T-cell (primary cell): ENCODE measurements around the gene CNTNAP2. TPM values are rescaled to one million over a fixed set of nuclear protein-coding genes. Genes with fewer than 3 reads are reported as not detected.

Experiments
- ATAC-seq, 4 experiments: fragments of 200-7000 bp in 3 of 4; fragments of 150-1000 bp in 1 of 4; cut with Tn5 transposase; replicated peaks in 1 of 4; 1 replicate in 3 of 4; 2 replicates in 1 of 4; pipeline ENCODE4 v1.10.0; 2021; ENCODE audit warnings: moderate library complexity in 3 of 4, mild to moderate bottlenecking in 2 of 4, moderate number of reproducible peaks in 1 of 4
- CTCF ChIA-PET, 2 donors: fragments of 300-600 bp; sonication (Branson Sonifier 250); formaldehyde crosslinking; loops; one replicate each; lab custom pipeline; 2022; ENCODE audit warnings: antibody characterized with exemption in 2 of 2; lab: Charles Lee
- POLR2A ChIA-PET, 2 donors: fragments of 300-600 bp; sonication (Branson Sonifier 250); formaldehyde crosslinking; loops; one replicate each; lab custom pipeline; 2022; ENCODE audit warnings: antibody characterized with exemption in 2 of 2; lab: Charles Lee
- DNase-seq, 35 experiments: peaks; one replicate each; pipeline versions ENCODE4 v3.0.0 to v3.0.0-alpha.2; 2013 to 2023
- H3K27ac ChIP-seq: one replicate; pipeline ENCODE4 v1.5.1; 2013; ENCODE audit warnings: low read length
- H3K27me3 ChIP-seq, 2 experiments: replicated peaks in 1 of 2; 1 replicate in 1 of 2; 2 replicates in 1 of 2; pipeline versions ENCODE4 v1.6.1 to v1.7.0; 2013; ENCODE audit warnings: low read length in 1 of 2, mixed read lengths in 1 of 2; ENCODE audit not compliant: control insufficient read depth in 2 of 2, insufficient read depth in 2 of 2; ENCODE audit errors: extremely low read depth in 1 of 2
- H3K36me3 ChIP-seq, 2 donors: 1 replicate in 1 of 2; 2 replicates in 1 of 2; pipeline versions ENCODE4 v1.6.1 to v1.7.0; 2013; ENCODE audit warnings: low read length in 1 of 2; ENCODE audit not compliant: control insufficient read depth in 2 of 2, insufficient read depth in 1 of 2; ENCODE audit errors: extremely low read depth in 1 of 2
- H3K4me1 ChIP-seq, 2 experiments: 1 replicate in 1 of 2; 2 replicates in 1 of 2; pipeline versions ENCODE4 v1.6.1 to v1.7.0; 2013; ENCODE audit warnings: low read length in 2 of 2, mixed read lengths in 1 of 2; ENCODE audit not compliant: insufficient read depth in 2 of 2, control insufficient read depth in 1 of 2; ENCODE audit errors: extremely low read depth in 1 of 2
- H3K4me3 ChIP-seq, 2 donors: 1 replicate in 1 of 2; 2 replicates in 1 of 2; pipeline versions ENCODE4 v1.5.1 to v1.7.0; 2013; ENCODE audit warnings: mild to moderate bottlenecking in 2 of 2, low read length in 1 of 2, moderate library complexity in 1 of 2; ENCODE audit not compliant: control insufficient read depth in 1 of 2; ENCODE audit errors: extremely low read depth in 1 of 2
- H3K9me3 ChIP-seq: 2 replicates; pipeline ENCODE4 v1.7.0; 2013
- H3K27ac Mint-ChIP-seq, 2 donors: one replicate each; pipeline ENCODE4 v1.8.0; 2020 to 2021; ENCODE audit warnings: mild to moderate bottlenecking in 2 of 2, mixed read lengths in 2 of 2
- H3K27me3 Mint-ChIP-seq, 2 donors: one replicate each; pipeline ENCODE4 v1.8.0; 2021 to 2022; ENCODE audit warnings: mixed read lengths in 2 of 2
- H3K36me3 Mint-ChIP-seq: one replicate; pipeline ENCODE4 v1.8.0; 2021; ENCODE audit warnings: mixed read lengths
- H3K4me1 Mint-ChIP-seq, 3 donors: one replicate each; pipeline ENCODE4 v1.8.0; 2020 to 2022; ENCODE audit warnings: mixed read lengths in 3 of 3, mild to moderate bottlenecking in 1 of 3
- H3K4me3 Mint-ChIP-seq, 3 donors: one replicate each; pipeline ENCODE4 v1.8.0; 2020 to 2022; ENCODE audit warnings: mild to moderate bottlenecking in 3 of 3, mixed read lengths in 3 of 3, moderate library complexity in 3 of 3
- H3K9me3 Mint-ChIP-seq, 3 donors: one replicate each; pipeline ENCODE4 v1.8.0; 2020 to 2022; ENCODE audit warnings: mixed read lengths in 3 of 3
- WGBS: methylation state at CpG from one replicate; pipeline ENCODE4 v1.1.5; 2013; ENCODE audit warnings: missing lambda C conversion rate; ENCODE audit not compliant: insufficient coverage; 5-methylcytosine and 5-hydroxymethylcytosine counted together
- total RNA-seq, 35 experiments: library from RNA in 6 of 35; stranded (reverse) in 6 of 35; fragments of 120-200 nt in 1 of 35; gene quantifications; one replicate each; pipeline versions ENCODE4 v1.2.1 to v1.2.4 and lab custom pipeline; 2013 to 2026

CNTNAP2 gene
- total RNA-seq, 5 donors from 2014 or later (not counting 1 experiment from before 2014, with no cell fraction given) = 0.15 to 0.72 (median 0.21) TPM

DNA sequence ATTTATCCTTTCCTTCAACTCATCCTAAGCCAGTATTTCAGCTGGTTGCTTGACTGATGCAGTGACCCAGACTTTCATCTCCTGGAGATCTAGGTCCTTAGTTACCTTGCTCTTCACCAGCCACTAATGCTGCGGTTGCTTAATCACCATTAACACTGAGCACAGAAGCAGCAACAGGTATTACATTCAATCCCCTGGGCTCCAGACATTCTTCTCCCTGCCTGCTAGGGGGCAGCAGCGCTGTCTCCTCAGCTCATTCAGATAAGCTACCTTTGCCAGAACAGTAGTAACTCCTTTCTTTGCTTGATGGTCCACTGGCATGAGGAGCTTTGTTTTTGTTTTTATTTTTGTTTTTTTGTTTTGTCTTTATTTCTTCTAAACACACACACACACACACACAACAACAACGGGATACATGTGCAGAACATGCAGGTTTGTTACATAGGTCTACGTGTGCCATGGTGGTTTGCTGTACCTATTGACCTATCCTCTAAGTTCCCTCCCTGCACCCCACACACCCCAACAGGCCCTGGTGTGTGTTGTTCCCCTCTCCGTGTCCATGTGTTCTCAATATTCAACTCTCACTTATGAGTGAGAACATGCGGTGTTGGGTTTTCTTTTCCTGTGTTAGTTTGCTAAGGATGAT, 1430.8 kb downstream of the CNTNAP2 start:
- no peaks in the 10 kb centered on the region for H3K4me1 Mint-ChIP-seq
- ATAC-seq = no peak
- H3K4me3 Mint-ChIP-seq = no peak overlapping the region
- H3K27ac Mint-ChIP-seq = no peak overlapping the region
- H3K4me1 ChIP-seq = no peaks in the 10 kb centered on the region
- 92% methylated on average over 1 of the region's 6 CpGs for WGBS
- ChIA-PET POLR2A (interaction anchor here in 1 of 2 donors (0.6 kb wide), 1 partner anchor 18 kb away, joined by 3 read pairs; no protein-coding TSS in a partner anchor), CTCF (interaction anchor here in 1 of 2 donors (1.0 kb wide), 1 partner anchor 67 kb away, joined by 3 read pairs; no protein-coding TSS in a partner anchor)
- no peaks in the 10 kb centered on the region for H3K27me3 ChIP-seq
- H3K27ac ChIP-seq = no peak overlapping the region
- H3K9me3 ChIP-seq = no peaks in the 10 kb centered on the region
- H3K27me3 Mint-ChIP-seq = no peaks in the 10 kb centered on the region
- no peak for DNase-seq
- H3K9me3 Mint-ChIP-seq = peaks cover 7 to 18% (median 13%) of the 10 kb centered on the region in 3 donors
- no peak overlapping the region for H3K4me3 ChIP-seq
- H3K36me3 ChIP-seq = no peaks in the 10 kb centered on the region
- no peaks in the 10 kb centered on the region for H3K36me3 Mint-ChIP-seq

DNA sequence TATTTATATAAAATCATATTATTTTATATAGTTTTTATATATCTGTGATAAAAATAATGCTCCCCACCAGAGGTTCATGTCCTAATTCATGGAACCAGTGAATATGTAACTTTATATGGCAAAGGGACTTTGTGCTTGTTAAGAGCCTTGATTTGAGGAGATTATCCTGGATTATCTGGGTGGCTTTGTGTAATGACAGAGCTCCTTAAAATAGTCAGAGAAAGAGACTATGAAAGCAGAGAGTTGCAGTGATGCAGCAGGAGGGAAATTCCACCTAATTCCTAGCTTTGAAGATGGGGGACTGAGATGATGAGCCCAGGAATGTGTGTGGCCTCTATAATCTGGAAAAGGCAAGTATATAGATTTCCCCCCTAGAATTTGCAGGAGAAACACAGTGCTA, 1439.7 kb downstream of the CNTNAP2 start:
- Histone ChIP-seq H3K4me3 (no peak overlapping the region), H3K27ac (no peak overlapping the region), H3K9me3 (no peaks in the 10 kb centered on the region), H3K4me1 (no peaks in the 10 kb centered on the region), H3K27me3 (no peaks in the 10 kb centered on the region), H3K36me3 (no peaks in the 10 kb centered on the region)
- ATAC-seq (no peak), DNase-seq (no peak)
- no peak overlapping the region for H3K27ac Mint-ChIP-seq
- ChIA-PET POLR2A (no interaction called here), CTCF (no interaction called here)
- H3K36me3 Mint-ChIP-seq = no peaks in the 10 kb centered on the region
- H3K27me3 Mint-ChIP-seq = no peaks in the 10 kb centered on the region
- H3K9me3 Mint-ChIP-seq = peaks cover 0 to 15% (median 4%) of the 10 kb centered on the region in 3 donors
- H3K4me3 Mint-ChIP-seq = no peak overlapping the region
- no peaks in the 10 kb centered on the region for H3K4me1 Mint-ChIP-seq

DNA sequence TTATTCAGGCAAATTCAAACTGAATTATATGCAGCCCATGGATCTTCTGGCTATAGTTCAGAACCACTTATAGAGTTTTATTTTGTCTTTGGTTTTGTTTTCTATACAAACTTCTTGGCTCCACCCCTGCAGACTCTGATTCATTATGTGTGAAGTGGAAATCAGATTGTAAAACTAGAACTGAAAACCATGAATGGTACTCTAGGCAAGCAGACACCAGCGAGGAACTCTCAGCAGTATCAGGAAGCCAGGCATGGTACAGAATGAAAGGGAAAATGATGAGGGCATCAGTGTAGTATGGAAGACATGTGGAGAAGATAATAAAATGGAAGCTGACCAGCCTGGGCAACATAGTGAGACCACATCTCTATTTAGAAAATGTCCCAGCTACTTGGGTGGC, 1447.1 kb downstream of the CNTNAP2 start:
- H3K4me1 ChIP-seq = no peaks in the 10 kb centered on the region
- no peaks in the 10 kb centered on the region for H3K27me3 ChIP-seq
- Mint-ChIP-seq H3K27me3 (no peaks in the 10 kb centered on the region), H3K9me3 (peaks cover 13 to 21% (median 19%) of the 10 kb centered on the region in 3 donors), H3K4me3 (no peak overlapping the region), H3K4me1 (no peaks in the 10 kb centered on the region), H3K36me3 (no peaks in the 10 kb centered on the region), H3K27ac (no peak overlapping the region)
- no peaks in the 10 kb centered on the region for H3K36me3 ChIP-seq
- no peak overlapping the region for H3K27ac ChIP-seq
- ChIA-PET POLR2A (no interaction called here), CTCF (no interaction called here)
- ATAC-seq (no peak), DNase-seq (no peak)
- no peak overlapping the region for H3K4me3 ChIP-seq
- 60% methylated on average over 1 of the region's 1 CpG for WGBS
- H3K9me3 ChIP-seq = no peaks in the 10 kb centered on the region

- CTCF ChIA-PET = no interaction called here
- no peaks in the 10 kb centered on the region for H3K4me1 Mint-ChIP-seq
- no peak for ATAC-seq
- POLR2A ChIA-PET = interaction anchor here in 1 of 2 donors (0.7 kb wide), 1 partner anchor 18 kb away, joined by 3 read pairs; no protein-coding TSS in a partner anchor
- Histone ChIP-seq H3K4me1 (no peaks in the 10 kb centered on the region), H3K4me3 (no peak overlapping the region), H3K27ac (no peak overlapping the region), H3K27me3 (no peaks in the 10 kb centered on the region), H3K9me3 (no peaks in the 10 kb centered on the region), H3K36me3 (no peaks in the 10 kb centered on the region)
- no peak for DNase-seq
- no peaks in the 10 kb centered on the region for H3K36me3 Mint-ChIP-seq
- H3K27ac Mint-ChIP-seq = no peak overlapping the region
- no peak overlapping the region for H3K4me3 Mint-ChIP-seq
- no peaks in the 10 kb centered on the region for H3K27me3 Mint-ChIP-seq
- H3K9me3 Mint-ChIP-seq = peaks cover 13 to 22% (median 17%) of the 10 kb centered on the region in 3 donors
- no CpG with 5 or more reads among the region's 4 CpGs for WGBS
Measured at GRCh38 chr7:147564786-147565476, 1448.3 kb downstream of the CNTNAP2 start.

DNA sequence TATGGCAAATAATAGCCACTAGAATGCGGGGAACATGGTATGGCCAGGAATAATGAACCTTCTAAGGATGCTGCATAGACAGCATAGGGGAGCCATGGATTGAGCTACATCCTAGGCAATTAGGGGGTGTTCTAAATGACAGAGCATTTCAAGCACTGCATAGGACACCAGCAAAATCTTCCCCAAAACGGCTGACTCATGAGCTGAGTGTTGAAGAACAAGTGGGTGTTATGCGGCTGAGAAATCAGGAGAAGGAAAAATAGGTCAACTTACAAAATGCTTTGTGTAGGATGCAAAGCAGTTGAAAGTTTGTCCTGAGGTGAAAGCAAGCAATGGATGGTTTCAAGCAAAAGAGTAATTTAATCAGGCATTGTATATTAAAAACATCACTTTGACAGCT, 1450.4 kb downstream of the CNTNAP2 start:
- Mint-ChIP-seq H3K36me3 (no peaks in the 10 kb centered on the region), H3K4me3 (no peak overlapping the region), H3K9me3 (peaks cover 13 to 29% (median 16%) of the 10 kb centered on the region in 3 donors), H3K27ac (no peak overlapping the region), H3K27me3 (no peaks in the 10 kb centered on the region), H3K4me1 (no peaks in the 10 kb centered on the region)
- ChIA-PET CTCF (no interaction called here), POLR2A (no interaction called here)
- H3K4me1 ChIP-seq = no peaks in the 10 kb centered on the region
- DNase-seq (no peak), ATAC-seq (no peak)
- WGBS = 100% methylated on average over 3 of the region's 3 CpGs
- no peak overlapping the region for H3K27ac ChIP-seq
- H3K36me3 ChIP-seq = no peaks in the 10 kb centered on the region
- no peaks in the 10 kb centered on the region for H3K9me3 ChIP-seq
- no peaks in the 10 kb centered on the region for H3K27me3 ChIP-seq
- no peak overlapping the region for H3K4me3 ChIP-seq

- Histone ChIP-seq H3K36me3 (no peaks in the 10 kb centered on the region), H3K4me1 (no peaks in the 10 kb centered on the region), H3K4me3 (no peak overlapping the region), H3K27me3 (no peaks in the 10 kb centered on the region), H3K27ac (no peak overlapping the region), H3K9me3 (no peaks in the 10 kb centered on the region)
- DNase-seq (no peak), ATAC-seq (no peak)
- no CpG with 5 or more reads among the region's 6 CpGs for WGBS
- no peaks in the 10 kb centered on the region for H3K27me3 Mint-ChIP-seq
- POLR2A ChIA-PET = no interaction called here
- H3K27ac Mint-ChIP-seq = no peak overlapping the region
- H3K4me1 Mint-ChIP-seq = no peaks in the 10 kb centered on the region
- CTCF ChIA-PET = no interaction called here
- peaks cover 8 to 29% (median 16%) of the 10 kb centered on the region in 3 donors for H3K9me3 Mint-ChIP-seq
- no peaks in the 10 kb centered on the region for H3K36me3 Mint-ChIP-seq
- H3K4me3 Mint-ChIP-seq = no peak overlapping the region
Measured at GRCh38 chr7:147569116-147569913, 1452.7 kb downstream of the CNTNAP2 start.
